B cell (primary cell): ENCODE results near the gene CCND1.

Experiments used
- EZH2 ChIP-seq: IDR thresholded peaks from 2 replicates; pipeline ENCODE4 v1.6.1; 2012; ENCODE audit warnings: borderline replicate concordance, low read depth, mild to moderate bottlenecking, moderate library complexity, low read length; ENCODE audit not compliant: insufficient read depth, poor library complexity, severe bottlenecking
- TF ChIP-seq, protein P1 (sequence below): fragments of 200-600 bp; IDR thresholded peaks from one replicate; pipeline ENCODE4 v1.8.0; 2022; ENCODE audit warnings: antibody characterized with exemption, mild to moderate bottlenecking

DNA sequence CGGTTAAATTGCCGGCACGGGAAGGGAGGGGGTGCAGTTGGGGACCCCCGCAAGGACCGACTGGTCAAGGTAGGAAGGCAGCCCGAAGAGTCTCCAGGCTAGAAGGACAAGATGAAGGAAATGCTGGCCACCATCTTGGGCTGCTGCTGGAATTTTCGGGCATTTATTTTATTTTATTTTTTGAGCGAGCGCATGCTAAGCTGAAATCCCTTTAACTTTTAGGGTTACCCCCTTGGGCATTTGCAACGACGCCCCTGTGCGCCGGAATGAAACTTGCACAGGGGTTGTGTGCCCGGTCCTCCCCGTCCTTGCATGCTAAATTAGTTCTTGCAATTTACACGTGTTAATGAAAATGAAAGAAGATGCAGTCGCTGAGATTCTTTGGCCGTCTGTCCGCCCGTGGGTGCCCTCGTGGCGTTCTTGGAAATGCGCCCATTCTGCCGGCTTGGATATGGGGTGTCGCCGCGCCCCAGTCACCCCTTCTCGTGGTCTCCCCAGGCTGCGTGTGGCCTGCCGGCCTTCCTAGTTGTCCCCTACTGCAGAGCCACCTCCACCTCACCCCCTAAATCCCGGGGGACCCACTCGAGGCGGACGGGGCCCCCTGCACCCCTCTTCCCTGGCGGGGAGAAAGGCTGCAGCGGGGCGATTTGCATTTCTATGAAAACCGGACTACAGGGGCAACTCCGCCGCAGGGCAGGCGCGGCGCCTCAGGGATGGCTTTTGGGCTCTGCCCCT, 529 bp upstream of the CCND1 start:
- no peak for TF ChIP-seq EZH2
- TF ChIP-seq, protein P1, sequence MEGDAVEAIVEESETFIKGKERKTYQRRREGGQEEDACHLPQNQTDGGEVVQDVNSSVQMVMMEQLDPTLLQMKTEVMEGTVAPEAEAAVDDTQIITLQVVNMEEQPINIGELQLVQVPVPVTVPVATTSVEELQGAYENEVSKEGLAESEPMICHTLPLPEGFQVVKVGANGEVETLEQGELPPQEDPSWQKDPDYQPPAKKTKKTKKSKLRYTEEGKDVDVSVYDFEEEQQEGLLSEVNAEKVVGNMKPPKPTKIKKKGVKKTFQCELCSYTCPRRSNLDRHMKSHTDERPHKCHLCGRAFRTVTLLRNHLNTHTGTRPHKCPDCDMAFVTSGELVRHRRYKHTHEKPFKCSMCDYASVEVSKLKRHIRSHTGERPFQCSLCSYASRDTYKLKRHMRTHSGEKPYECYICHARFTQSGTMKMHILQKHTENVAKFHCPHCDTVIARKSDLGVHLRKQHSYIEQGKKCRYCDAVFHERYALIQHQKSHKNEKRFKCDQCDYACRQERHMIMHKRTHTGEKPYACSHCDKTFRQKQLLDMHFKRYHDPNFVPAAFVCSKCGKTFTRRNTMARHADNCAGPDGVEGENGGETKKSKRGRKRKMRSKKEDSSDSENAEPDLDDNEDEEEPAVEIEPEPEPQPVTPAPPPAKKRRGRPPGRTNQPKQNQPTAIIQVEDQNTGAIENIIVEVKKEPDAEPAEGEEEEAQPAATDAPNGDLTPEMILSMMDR = no peak
